ENCODE data around the gene ALK. TPM values are rescaled to one million over a fixed set of nuclear protein-coding genes. Genes with fewer than 3 reads are reported as not detected.

ALK gene
- total RNA-seq, 4 donors from 2014 or later = 0.06 to 4.1 TPM; not detected in 2

DNA sequence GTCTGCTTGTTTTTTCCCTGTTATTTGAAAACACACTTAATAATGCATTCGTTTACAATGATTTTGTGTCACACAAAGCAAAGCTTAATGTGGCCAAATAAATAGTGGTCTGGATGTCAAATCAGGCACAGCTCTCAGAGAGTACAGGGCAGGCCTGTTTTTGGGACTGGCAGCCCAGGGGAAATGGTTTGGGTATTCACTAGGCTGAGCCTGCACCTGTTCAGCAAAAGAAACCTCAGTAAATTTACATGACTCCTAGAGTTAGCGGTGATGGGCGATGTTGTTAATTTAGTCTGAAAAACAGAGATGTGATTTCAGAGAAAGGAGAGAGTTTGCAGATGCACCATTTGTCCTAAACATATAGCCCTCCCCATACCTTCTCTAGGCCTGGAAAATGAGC, 197.1 kb downstream of the ALK start:
- DNase-seq = no peak
- Histone ChIP-seq H3K36me3 (no peaks in the 10 kb centered on the region), H3K27me3 (no peaks in the 10 kb centered on the region), H3K9me3 (no peaks in the 10 kb centered on the region), H3K4me1 (peaks cover 0 to 2% of the 10 kb centered on the region in 2 donors), H3K27ac (no peak overlapping the region), H3K4me3 (no peak overlapping the region)
- intact Hi-C loops (cut with DNase I; ENCODE audit: low total_unique reads) = no loop called here
- no peak for TF ChIP-seq POLR2A (IDR thresholded peaks at IDR 0.05)
- TF ChIP-seq, protein P1, sequence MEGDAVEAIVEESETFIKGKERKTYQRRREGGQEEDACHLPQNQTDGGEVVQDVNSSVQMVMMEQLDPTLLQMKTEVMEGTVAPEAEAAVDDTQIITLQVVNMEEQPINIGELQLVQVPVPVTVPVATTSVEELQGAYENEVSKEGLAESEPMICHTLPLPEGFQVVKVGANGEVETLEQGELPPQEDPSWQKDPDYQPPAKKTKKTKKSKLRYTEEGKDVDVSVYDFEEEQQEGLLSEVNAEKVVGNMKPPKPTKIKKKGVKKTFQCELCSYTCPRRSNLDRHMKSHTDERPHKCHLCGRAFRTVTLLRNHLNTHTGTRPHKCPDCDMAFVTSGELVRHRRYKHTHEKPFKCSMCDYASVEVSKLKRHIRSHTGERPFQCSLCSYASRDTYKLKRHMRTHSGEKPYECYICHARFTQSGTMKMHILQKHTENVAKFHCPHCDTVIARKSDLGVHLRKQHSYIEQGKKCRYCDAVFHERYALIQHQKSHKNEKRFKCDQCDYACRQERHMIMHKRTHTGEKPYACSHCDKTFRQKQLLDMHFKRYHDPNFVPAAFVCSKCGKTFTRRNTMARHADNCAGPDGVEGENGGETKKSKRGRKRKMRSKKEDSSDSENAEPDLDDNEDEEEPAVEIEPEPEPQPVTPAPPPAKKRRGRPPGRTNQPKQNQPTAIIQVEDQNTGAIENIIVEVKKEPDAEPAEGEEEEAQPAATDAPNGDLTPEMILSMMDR (IDR thresholded peaks at IDR 0.05) = no peak

DNA sequence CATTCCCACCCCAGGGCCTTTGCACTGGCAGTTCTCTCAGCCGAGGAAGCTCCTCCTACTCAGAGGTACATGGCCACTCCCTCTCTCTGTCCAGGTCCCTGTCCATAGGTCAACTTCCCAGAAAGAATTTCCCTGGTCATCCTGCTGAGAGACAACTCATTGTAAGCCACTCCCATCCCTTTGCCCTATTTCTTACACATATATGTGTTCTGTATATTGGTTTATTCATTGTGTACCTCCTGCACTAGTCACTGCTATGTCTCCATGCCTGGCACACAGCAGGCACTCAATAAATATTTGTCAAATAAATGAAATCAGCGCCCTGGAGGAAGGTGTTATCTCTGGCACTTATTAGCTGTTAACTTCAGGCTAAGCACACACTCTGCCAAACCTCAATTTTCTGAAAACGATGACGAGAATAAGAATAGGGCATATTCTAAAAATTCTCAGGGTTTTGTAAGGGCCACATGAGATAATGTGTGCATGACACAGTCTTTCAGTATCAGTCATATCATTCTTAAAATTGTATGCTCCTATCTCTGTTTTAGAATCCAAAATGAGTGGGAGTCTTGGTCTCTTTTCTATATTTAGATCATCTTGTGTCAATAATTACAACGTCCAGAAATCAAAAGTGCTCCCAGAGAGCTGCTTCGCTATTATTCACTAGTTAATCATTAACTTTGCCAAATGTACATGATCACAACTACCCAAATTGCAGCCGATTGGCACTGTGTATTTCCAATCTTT, 198.0 kb downstream of the ALK start:
- H3K27me3 ChIP-seq = no peaks in the 10 kb centered on the region
- no peak overlapping the region for H3K4me3 ChIP-seq
- TF ChIP-seq POLR2A (IDR thresholded peaks at IDR 0.05) = no peak
- no peaks in the 10 kb centered on the region for H3K9me3 ChIP-seq
- no peak overlapping the region for H3K27ac ChIP-seq
- no peak for DNase-seq
- H3K4me1 ChIP-seq = no peaks in the 10 kb centered on the region
- H3K36me3 ChIP-seq = no peaks in the 10 kb centered on the region
- intact Hi-C loops (cut with DNase I; ENCODE audit: low total_unique reads) = no loop called here

DNA sequence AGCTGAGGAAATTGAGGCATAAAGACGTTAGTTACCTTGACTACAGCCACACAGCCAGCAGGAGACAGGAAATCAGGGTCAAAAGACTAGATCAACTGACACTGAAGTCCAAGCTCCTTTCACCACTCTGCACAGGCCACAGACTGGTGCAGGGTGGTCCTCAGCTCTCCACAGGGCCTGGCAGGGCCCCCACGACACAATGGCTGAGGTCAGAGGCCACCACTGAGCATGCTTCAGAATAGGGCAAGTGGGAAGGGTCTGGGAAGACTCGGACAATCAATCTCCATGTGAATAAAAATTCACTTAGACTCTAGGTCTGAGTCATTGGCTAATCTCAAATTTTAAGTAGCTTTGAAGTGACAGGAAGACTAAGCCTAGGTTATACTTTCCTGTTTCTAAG, 201.7 kb downstream of the ALK start:
- no peak overlapping the region for H3K27ac ChIP-seq
- no peaks in the 10 kb centered on the region for H3K9me3 ChIP-seq
- no peaks in the 10 kb centered on the region for H3K36me3 ChIP-seq
- no peak for TF ChIP-seq POLR2A (IDR thresholded peaks at IDR 0.05)
- TF ChIP-seq, protein P1 (IDR thresholded peaks at IDR 0.05) = no peak
- no peaks in the 10 kb centered on the region for H3K27me3 ChIP-seq
- no peak overlapping the region for H3K4me3 ChIP-seq
- H3K4me1 ChIP-seq = no peaks in the 10 kb centered on the region
- DNase-seq = no peak
- intact Hi-C loops (cut with DNase I; ENCODE audit: low total_unique reads) = no loop called here

DNA sequence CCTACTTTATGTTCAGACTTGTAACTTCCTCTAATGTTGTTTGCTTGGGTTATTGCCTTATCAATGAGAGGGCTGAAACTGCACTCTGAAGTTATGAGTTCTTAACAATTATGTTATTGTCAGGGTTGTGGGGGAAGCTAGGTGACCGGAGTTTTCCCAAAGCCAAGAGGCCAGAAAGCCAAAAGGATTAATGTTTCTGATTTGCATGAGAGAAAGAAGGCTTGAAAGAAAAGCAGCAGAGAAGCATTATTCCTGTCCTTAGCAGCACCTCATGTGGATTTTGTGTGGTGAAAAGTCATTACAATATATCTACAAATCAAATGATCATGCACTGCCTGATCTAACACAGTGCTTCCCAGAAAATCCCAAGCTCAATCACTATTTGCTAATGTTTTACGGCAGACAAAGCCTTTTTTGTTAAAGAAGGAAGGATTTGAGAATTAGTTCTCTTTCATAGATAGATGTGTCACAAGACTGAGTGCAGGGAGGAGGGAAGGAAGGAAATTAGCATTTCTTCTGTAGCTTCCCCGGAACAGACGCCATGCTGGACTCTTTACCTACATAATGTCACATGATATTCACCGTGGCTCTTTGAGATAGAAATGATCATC, 203.2 kb downstream of the ALK start:
- no peaks in the 10 kb centered on the region for H3K9me3 ChIP-seq
- no peaks in the 10 kb centered on the region for H3K27me3 ChIP-seq
- no peaks in the 10 kb centered on the region for H3K4me1 ChIP-seq
- H3K36me3 ChIP-seq = no peaks in the 10 kb centered on the region
- intact Hi-C loops (cut with DNase I; ENCODE audit: low total_unique reads) = no loop called here
- no peak overlapping the region for H3K27ac ChIP-seq
- no peak for DNase-seq
- H3K4me3 ChIP-seq = no peak overlapping the region
- TF ChIP-seq, protein P1 (IDR thresholded peaks at IDR 0.05) = no peak
- TF ChIP-seq POLR2A (IDR thresholded peaks at IDR 0.05) = no peak

DNA sequence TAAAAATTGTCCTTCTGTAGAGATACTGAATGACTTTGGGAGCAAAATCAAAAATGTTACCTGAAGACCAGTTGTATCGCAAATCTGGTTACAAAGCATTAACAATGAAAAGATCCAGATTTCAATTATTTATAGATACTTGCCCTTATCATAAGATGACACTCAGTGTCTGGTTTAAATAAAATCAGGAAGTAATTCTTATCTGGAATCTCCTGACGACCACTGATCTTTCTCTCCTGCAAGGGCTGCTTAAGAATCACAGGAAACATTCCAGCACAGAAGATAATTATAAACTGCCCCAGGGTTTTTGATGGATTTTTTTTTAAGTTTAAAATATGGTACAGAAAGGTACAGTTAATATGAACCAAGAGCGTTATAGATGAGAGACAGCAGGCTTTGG, 205.7 kb downstream of the ALK start:
- Histone ChIP-seq H3K27me3 (no peaks in the 10 kb centered on the region), H3K9me3 (no peaks in the 10 kb centered on the region), H3K4me3 (no peak overlapping the region), H3K4me1 (no peaks in the 10 kb centered on the region), H3K36me3 (no peaks in the 10 kb centered on the region), H3K27ac (no peak overlapping the region)
- DNase-seq = no peak
- no peak for TF ChIP-seq POLR2A (IDR thresholded peaks at IDR 0.05)
- TF ChIP-seq, protein P1 (IDR thresholded peaks at IDR 0.05) = no peak
- intact Hi-C loops (cut with DNase I; ENCODE audit: low total_unique reads) = no loop called here
